H9 (cell line): ENCODE results near the gene SLC22A5. TPM values are rescaled to one million over a fixed set of nuclear protein-coding genes. Genes with fewer than 3 reads are reported as not detected.

Source experiments
- DNase-seq: peaks from one replicate; pipeline ENCODE4 v3.0.0-alpha.2; 2017
- H2AFZ ChIP-seq: one replicate; pipeline ENCODE4 v1.6.1; 2013; ENCODE audit warnings: mild to moderate bottlenecking, low read length, control low read depth, moderate library complexity
- H2AK5ac ChIP-seq: 2 replicates; pipeline ENCODE4 v1.6.1; 2013; ENCODE audit warnings: low read length, control low read depth, mixed read lengths; ENCODE audit not compliant: insufficient read length
- H2BK120ac ChIP-seq: one replicate; pipeline ENCODE4 v1.6.1; 2013; ENCODE audit warnings: low read depth, mild to moderate bottlenecking, low read length, control low read depth, inconsistent platforms; ENCODE audit not compliant: poor library complexity, severe bottlenecking
- H2BK12ac ChIP-seq: 2 replicates; pipeline ENCODE4 v1.6.1; 2013; ENCODE audit warnings: low read length, control low read depth, mixed read lengths, low read depth; ENCODE audit not compliant: insufficient read length
- H2BK15ac ChIP-seq: 2 replicates; pipeline ENCODE4 v1.6.1; 2013; ENCODE audit warnings: low read depth, low read length, control low read depth
- H2BK20ac ChIP-seq: one replicate; pipeline ENCODE4 v1.6.1; 2013; ENCODE audit warnings: low read depth, mild to moderate bottlenecking, low read length, control low read depth, inconsistent platforms; ENCODE audit not compliant: poor library complexity, severe bottlenecking
- H2BK5ac ChIP-seq: 2 replicates; pipeline ENCODE4 v1.6.1; 2013; ENCODE audit warnings: low read length, control low read depth, mixed read lengths; ENCODE audit not compliant: insufficient read length
- H3K14ac ChIP-seq: 2 replicates; pipeline ENCODE4 v1.6.1; 2013; ENCODE audit warnings: low read length, control low read depth; ENCODE audit not compliant: insufficient read depth
- H3K18ac ChIP-seq: 2 replicates; pipeline ENCODE4 v1.6.1; 2013; ENCODE audit warnings: low read depth, mild to moderate bottlenecking, mixed read lengths, low read length, control low read depth; ENCODE audit not compliant: insufficient read length
- H3K23ac ChIP-seq: 2 replicates; pipeline ENCODE4 v1.6.1; 2013; ENCODE audit warnings: low read length, control low read depth, mixed read lengths, low read depth; ENCODE audit not compliant: insufficient read length
- H3K23me2 ChIP-seq: 2 replicates; pipeline ENCODE4 v1.6.1; 2013; ENCODE audit warnings: low read depth, mild to moderate bottlenecking, mixed read lengths, low read length, control low read depth; ENCODE audit not compliant: insufficient read length, poor library complexity, severe bottlenecking
- H3K27ac ChIP-seq: 2 replicates; pipeline ENCODE4 v1.5.1; 2013; ENCODE audit warnings: low read length, control low read depth, mixed read lengths, low read depth; ENCODE audit not compliant: insufficient read length
- H3K27me3 ChIP-seq: 2 replicates; pipeline ENCODE4 v1.6.1; 2013; ENCODE audit warnings: low read length, control low read depth, inconsistent platforms; ENCODE audit not compliant: insufficient read depth
- H3K4ac ChIP-seq: 2 replicates; pipeline ENCODE4 v1.6.1; 2013; ENCODE audit warnings: low read depth, mild to moderate bottlenecking, control low read depth, inconsistent platforms, low read length, moderate library complexity
- H3K4me1 ChIP-seq: 2 replicates; pipeline ENCODE4 v1.6.1; 2013; ENCODE audit warnings: low read length, control low read depth, inconsistent platforms; ENCODE audit not compliant: insufficient read depth
- H3K4me2 ChIP-seq: 2 replicates; pipeline ENCODE4 v1.6.1; 2013; ENCODE audit warnings: low read length, control low read depth, mixed read lengths; ENCODE audit not compliant: insufficient read length, insufficient read depth
- H3K56ac ChIP-seq: 2 replicates; pipeline ENCODE4 v1.6.1; 2013; ENCODE audit warnings: low read depth, mild to moderate bottlenecking, mixed read lengths, low read length, control low read depth; ENCODE audit not compliant: insufficient read length
- H3K79me1 ChIP-seq: 2 replicates; pipeline ENCODE4 v1.6.1; 2013; ENCODE audit warnings: low read depth, mild to moderate bottlenecking, moderate library complexity, low read length, control low read depth, inconsistent platforms; ENCODE audit not compliant: insufficient read depth, poor library complexity, severe bottlenecking
- H3K79me2 ChIP-seq: 2 replicates; pipeline ENCODE4 v1.6.1; 2013; ENCODE audit warnings: low read length, control low read depth, inconsistent platforms; ENCODE audit not compliant: insufficient read depth
- H3K9ac ChIP-seq: 2 replicates; pipeline ENCODE4 v1.6.1; 2013; ENCODE audit warnings: low read length, control low read depth, mixed read lengths; ENCODE audit not compliant: insufficient read length; ENCODE audit errors: extremely low read depth
- H3K9me3 ChIP-seq: one replicate; pipeline ENCODE4 v1.6.1; 2013; ENCODE audit warnings: low read depth, low read length, inconsistent platforms; ENCODE audit not compliant: control insufficient read depth
- H3T11ph ChIP-seq: one replicate; pipeline ENCODE4 v1.6.1; 2013; ENCODE audit warnings: mild to moderate bottlenecking, low read length, control low read depth, inconsistent platforms
- H4K20me1 ChIP-seq: one replicate; pipeline ENCODE4 v1.6.1; 2013; ENCODE audit not compliant: control insufficient read depth, insufficient read length, insufficient read depth
- H4K5ac ChIP-seq: 2 replicates; pipeline ENCODE4 v1.6.1; 2013; ENCODE audit warnings: low read depth, mild to moderate bottlenecking, mixed read lengths, low read length, control low read depth; ENCODE audit not compliant: insufficient read length
- H4K8ac ChIP-seq: replicated peaks from 2 replicates; pipeline ENCODE4 v1.6.1; 2013; ENCODE audit warnings: low read length, control low read depth, mixed read lengths, low read depth; ENCODE audit not compliant: insufficient read length
- H4K91ac ChIP-seq: 2 replicates; pipeline ENCODE4 v1.6.1; 2013; ENCODE audit warnings: low read depth, mild to moderate bottlenecking, moderate library complexity, mixed read lengths, low read length, control low read depth; ENCODE audit not compliant: insufficient read length
- H3K27ac Mint-ChIP-seq, 3 experiments: 2 replicates in 2 of 3; 3 replicates in 1 of 3; pipeline ENCODE4 v1.8.0; 2020 to 2021; ENCODE audit warnings: mixed read lengths in 3 of 3, mild to moderate bottlenecking in 1 of 3, moderate library complexity in 1 of 3
- H3K27me3 Mint-ChIP-seq: 2 replicates; pipeline ENCODE4 v1.8.0; 2021; ENCODE audit warnings: low read depth, mild to moderate bottlenecking, moderate library complexity, mixed read lengths
- H3K36me3 Mint-ChIP-seq, 3 experiments: 2 replicates in 2 of 3; 3 replicates in 1 of 3; pipeline ENCODE4 v1.8.0; 2020 to 2021; ENCODE audit warnings: low read depth in 3 of 3, mixed read lengths in 3 of 3; ENCODE audit not compliant: insufficient read depth in 1 of 3
- H3K4me1 Mint-ChIP-seq, 2 experiments: 2 replicates each; pipeline ENCODE4 v1.8.0; 2020; ENCODE audit warnings: mixed read lengths in 2 of 2
- H3K4me3 Mint-ChIP-seq, 2 experiments: 2 replicates in 1 of 2; 3 replicates in 1 of 2; pipeline ENCODE4 v1.8.0; 2020 to 2021; ENCODE audit warnings: mild to moderate bottlenecking in 2 of 2, mixed read lengths in 2 of 2, moderate library complexity in 1 of 2
- H3K9me3 Mint-ChIP-seq, 2 experiments: 2 replicates in 1 of 2; 3 replicates in 1 of 2; pipeline ENCODE4 v1.8.0; 2020; ENCODE audit warnings: mild to moderate bottlenecking in 2 of 2, mixed read lengths in 2 of 2, moderate library complexity in 1 of 2
- WGBS: extraction: QIAGEN DNeasy Blood & Tissue Kit; methylation state at CpG from one replicate; pipeline ENCODE4 v1.1.7; 2013; ENCODE audit warnings: missing lambda C conversion rate, low lambda C conversion rate, mixed read lengths; ENCODE audit not compliant: insufficient read length; ENCODE audit errors: extremely low coverage; 5-methylcytosine and 5-hydroxymethylcytosine counted together
- total RNA-seq: library from RNA; stranded (reverse); gene quantifications from 2 replicates; pipeline ENCODE4 v1.2.1, GENCODE V29; 2021
- TF ChIP-seq, protein P1 (sequence below): fragments of 200-600 bp; sonication (generic); conservative IDR thresholded peaks from 3 replicates; pipeline ENCODE4 v1.8.0; 2021; ENCODE audit warnings: antibody characterized with exemption, mild to moderate bottlenecking

Gene SLC22A5
- total RNA-seq, 1 experiment from 2014 or later = 3.4 TPM

DNA sequence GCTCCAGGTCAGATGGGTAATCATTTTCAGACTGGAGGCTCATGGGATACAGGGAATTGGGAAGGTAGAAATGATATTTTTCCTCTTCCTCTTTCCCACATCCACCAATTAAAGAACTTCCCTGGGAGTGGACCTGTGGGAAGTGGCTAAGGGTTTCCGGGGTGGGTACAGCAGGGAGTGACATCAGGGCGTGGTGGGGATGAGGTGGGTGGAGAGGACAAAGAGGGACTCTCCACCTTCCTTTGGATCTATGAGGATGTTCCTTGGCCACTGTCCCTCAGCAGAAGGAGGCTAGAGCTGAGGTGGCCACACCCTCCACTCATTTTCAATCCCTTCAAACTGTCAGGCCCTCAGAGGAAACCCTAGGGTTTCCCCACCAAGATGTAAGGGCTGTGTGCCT lies 66.4 kb downstream of the SLC22A5 start:
- H3K4me1 Mint-ChIP-seq = peaks cover 17 to 24% of the 10 kb centered on the region in 2 experiments
- Histone ChIP-seq H4K8ac (no peak overlapping the region), H3K14ac (no peak overlapping the region), H3K23ac (no peak overlapping the region), H3K79me1 (no peaks in the 10 kb centered on the region), H3K18ac (no peak overlapping the region), H3T11ph (no peak overlapping the region), H3K9me3 (no peaks in the 10 kb centered on the region), H2AFZ (no peak overlapping the region), H3K9ac (no peak overlapping the region), H2AK5ac (no peak overlapping the region), H3K79me2 (no peaks in the 10 kb centered on the region), H3K23me2 (no peaks in the 10 kb centered on the region), H3K4me1 (no peaks in the 10 kb centered on the region; the same call in 1 of the 2 replicates), H4K91ac (no peak overlapping the region), H4K5ac (no peak overlapping the region), H3K56ac (no peak overlapping the region), H3K4me2 (no peak overlapping the region), H2BK15ac (no peak overlapping the region), H2BK5ac (no peak overlapping the region), H2BK120ac (no peak overlapping the region), H4K20me1 (no peaks in the 10 kb centered on the region), H3K27me3 (no peaks in the 10 kb centered on the region), H2BK12ac (no peak overlapping the region), H3K4ac (no peak overlapping the region), H2BK20ac (no peak overlapping the region), H3K27ac (no peak overlapping the region)
- no peaks in the 10 kb centered on the region for H3K9me3 Mint-ChIP-seq
- TF ChIP-seq, protein P1, sequence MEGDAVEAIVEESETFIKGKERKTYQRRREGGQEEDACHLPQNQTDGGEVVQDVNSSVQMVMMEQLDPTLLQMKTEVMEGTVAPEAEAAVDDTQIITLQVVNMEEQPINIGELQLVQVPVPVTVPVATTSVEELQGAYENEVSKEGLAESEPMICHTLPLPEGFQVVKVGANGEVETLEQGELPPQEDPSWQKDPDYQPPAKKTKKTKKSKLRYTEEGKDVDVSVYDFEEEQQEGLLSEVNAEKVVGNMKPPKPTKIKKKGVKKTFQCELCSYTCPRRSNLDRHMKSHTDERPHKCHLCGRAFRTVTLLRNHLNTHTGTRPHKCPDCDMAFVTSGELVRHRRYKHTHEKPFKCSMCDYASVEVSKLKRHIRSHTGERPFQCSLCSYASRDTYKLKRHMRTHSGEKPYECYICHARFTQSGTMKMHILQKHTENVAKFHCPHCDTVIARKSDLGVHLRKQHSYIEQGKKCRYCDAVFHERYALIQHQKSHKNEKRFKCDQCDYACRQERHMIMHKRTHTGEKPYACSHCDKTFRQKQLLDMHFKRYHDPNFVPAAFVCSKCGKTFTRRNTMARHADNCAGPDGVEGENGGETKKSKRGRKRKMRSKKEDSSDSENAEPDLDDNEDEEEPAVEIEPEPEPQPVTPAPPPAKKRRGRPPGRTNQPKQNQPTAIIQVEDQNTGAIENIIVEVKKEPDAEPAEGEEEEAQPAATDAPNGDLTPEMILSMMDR = no peak
- H3K36me3 Mint-ChIP-seq = no peaks in the 10 kb centered on the region
- no peaks in the 10 kb centered on the region for H3K27me3 Mint-ChIP-seq
- no CpG with 5 or more reads among the region's 2 CpGs for WGBS
- no peak overlapping the region for H3K4me3 Mint-ChIP-seq
- H3K27ac Mint-ChIP-seq = no peak overlapping the region
- DNase-seq = no peak
